Stimulated activated naive CD8-positive, alpha-beta T cell treated with anti-CD3 and anti-CD28 coated beads, Interleukin-15, Interleukin-2, amounts not matched to agents 100 ng/mL and 50 ng/mL, for 24 hours (primary cell): ENCODE results near the gene COPS4.
A peak's percentile ranks its signal among the peaks of the same experiment; 100 is the strongest.
"Not testable (repeated sequence)": the region's sequence is repeated elsewhere in the genome, so short reads cannot be mapped to it uniquely, and the experiment has no call there.

ENCODE experiments used
- H3K27ac Mint-ChIP-seq: one replicate; pipeline ENCODE4 v1.8.0; 2021; ENCODE audit warnings: mild to moderate bottlenecking, mixed read lengths
- H3K27me3 Mint-ChIP-seq: one replicate; pipeline ENCODE4 v1.8.0; 2021; ENCODE audit warnings: mixed read lengths
- H3K36me3 Mint-ChIP-seq: one replicate; pipeline ENCODE4 v1.8.0; 2021; ENCODE audit warnings: low read depth, mixed read lengths
- H3K4me1 Mint-ChIP-seq: one replicate; pipeline ENCODE4 v1.8.0; 2021; ENCODE audit warnings: low read depth, mixed read lengths
- H3K4me3 Mint-ChIP-seq: one replicate; pipeline ENCODE4 v1.8.0; 2021; ENCODE audit warnings: mild to moderate bottlenecking, mixed read lengths
- H3K9me3 Mint-ChIP-seq: one replicate; pipeline ENCODE4 v1.8.0; 2021; ENCODE audit warnings: mixed read lengths

Gene COPS4

DNA sequence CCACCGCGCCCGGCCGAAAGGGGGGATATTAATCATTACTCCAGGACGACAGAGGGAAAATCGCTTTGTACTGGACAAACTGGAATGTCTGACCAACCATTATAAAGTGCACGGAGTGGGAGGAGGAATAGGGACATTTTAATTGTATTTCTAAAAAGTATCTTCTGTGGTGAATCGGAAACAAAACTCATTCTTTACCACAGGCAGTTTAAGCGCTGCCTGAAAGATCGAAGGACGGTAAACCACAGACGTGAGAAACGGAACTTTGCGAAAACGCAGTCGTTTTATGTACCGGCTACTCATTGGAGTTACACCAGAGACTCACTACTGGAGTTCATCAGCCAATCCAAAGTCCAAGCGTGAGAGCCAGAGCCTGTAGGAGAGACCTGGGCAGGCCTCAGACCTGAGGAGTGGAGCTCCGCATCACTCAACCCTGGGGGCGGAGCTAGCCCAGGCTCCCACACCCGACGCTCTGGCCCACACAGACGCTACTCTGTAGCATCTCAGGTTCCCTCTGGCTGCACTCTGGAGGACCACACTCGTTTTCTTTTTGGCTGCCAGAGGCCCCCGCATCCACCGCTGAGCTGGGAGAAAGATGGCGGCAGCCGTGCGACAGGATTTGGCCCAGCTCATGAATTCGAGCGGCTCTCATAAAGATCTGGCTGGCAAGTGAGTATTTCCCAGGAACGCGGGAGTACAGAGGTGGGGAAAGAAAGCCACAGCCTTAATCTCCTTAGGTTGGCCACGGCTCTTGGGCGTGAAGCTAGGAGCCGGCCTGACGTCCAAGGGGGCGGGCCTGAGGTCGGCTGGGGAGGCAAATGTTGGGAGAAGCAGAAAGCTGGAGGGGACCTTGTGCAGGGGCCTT lies at the start of gene COPS4:
COPS4 (plus strand) TSS at position 554 of the 865 bp plus-strand sequence; CDS start at position 596, 42 bp downstream.
- Mint-ChIP-seq H3K27me3 (no peaks in the 10 kb centered on the region), H3K4me3 (peak within 1 kb of the TSS; percentile 98), H3K9me3 (no peaks in the 10 kb centered on the region), H3K4me1 (peaks cover 24% of the 10 kb centered on the region), H3K36me3 (no peaks in the 10 kb centered on the region), H3K27ac (peak within 1 kb of the TSS; percentile 95)

DNA sequence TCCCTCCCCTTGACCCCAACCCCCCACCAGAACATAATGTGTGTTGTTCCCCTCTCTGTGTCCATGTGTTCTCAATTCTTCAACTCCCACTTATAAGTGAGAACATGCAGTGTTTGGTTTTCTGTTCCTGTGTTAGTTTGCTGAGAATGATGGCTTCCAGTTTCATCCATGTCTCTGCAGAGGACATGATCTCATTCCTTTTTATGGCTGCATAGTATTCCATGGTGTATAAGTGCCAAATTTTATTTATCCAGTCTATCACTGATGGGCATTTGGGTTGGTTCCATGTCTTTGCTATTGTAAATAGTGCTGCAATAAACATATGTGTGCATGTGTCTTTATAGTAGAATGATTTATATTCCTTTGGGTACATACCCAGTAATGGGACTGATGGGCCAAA lies 47.5 kb upstream of the COPS4 start:
- not testable (repeated sequence) for H3K27ac Mint-ChIP-seq, H3K4me3 Mint-ChIP-seq, H3K27me3 Mint-ChIP-seq, H3K9me3 Mint-ChIP-seq
- Mint-ChIP-seq H3K36me3 (peaks cover 26% of the 10 kb centered on the region), H3K4me1 (peaks cover 37% of the 10 kb centered on the region)

DNA sequence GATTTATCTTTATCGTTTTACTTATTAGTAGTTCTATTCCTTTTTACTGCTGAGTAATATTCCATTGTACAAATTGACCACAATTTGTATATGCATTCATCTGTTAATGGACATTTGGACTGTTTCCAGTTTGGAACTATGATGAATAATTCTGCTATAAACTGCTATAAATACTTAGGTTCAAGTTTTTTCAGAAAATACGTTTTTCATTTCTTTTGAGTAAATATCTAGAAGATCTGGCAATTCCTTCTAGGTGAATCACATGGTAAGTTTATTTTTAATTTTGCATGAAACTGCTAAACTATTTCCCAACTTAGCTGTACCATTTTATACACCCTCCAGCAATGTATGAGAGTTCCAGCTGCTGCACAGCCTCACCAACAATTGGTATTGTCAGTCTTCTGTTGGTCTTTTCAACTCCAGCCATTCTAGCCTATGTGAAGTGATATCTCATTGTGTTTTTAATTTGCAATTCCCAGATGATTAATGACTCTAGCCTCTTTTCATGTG lies 46.6 kb upstream of the COPS4 start:
- Mint-ChIP-seq H3K4me3 (no peak overlapping the region), H3K9me3 (no peaks in the 10 kb centered on the region), H3K36me3 (peaks cover 24% of the 10 kb centered on the region), H3K4me1 (peaks cover 37% of the 10 kb centered on the region), H3K27me3 (no peaks in the 10 kb centered on the region), H3K27ac (no peak overlapping the region)

DNA sequence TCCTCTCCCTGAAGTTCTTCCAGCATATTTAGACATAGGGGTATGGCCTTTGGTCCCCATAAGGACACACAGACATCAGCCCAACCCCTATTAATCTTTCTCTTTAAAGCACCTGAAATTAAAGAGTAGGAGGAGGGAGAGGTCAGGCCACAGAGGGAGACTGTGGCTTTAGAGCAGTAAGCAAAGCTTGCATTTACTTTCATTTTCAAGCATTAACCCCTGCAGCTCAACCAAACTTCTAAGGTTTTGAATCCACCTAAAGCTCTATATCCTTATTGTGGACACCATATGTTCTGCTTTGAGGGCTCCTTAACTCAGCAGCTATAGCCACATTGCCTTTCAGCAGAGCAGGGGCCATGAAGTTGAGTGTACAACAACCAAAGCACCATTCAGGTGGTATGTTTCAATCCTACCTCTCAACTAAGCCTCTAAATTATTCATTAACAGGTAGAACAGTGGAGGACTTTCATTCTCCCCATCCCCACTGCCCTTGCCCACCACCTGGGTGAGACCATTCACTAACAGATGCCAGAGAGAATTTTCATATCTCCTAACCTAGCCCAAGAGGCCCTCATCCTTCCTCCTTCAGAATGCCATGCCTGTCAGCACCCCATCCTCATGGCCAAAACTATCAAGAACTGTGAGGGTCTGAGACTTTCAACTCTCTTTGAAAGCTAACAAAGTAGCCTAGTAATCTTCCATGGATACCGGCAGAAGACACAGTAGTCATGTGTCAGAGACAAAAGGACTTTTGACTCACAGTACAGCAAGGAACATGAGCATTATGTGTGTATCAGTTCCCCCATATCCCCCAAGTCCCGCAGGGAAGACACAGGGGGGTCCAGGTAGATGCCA lies 45.2 kb upstream of the COPS4 start:
- peak overlapping the region; percentile 30 for H3K4me3 Mint-ChIP-seq

DNA sequence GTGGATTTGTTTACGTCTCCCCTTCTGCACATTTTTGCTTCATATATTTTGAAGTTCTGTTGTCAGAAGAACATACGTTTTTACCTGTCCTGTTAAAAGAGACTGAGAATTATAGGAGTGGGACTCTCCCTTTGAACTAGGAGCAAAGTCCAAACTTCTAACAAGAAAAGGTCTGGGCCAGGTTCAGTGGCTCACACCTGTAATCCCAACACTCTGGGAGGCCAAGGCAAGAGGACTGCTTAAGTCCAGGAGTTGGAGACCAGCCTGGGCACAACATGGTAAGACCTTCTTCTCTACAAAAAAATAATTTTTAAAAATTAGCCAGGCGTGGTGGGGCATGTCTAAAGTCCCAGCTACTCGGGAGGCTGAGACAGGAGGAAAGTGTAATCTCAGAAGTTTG lies 40.1 kb upstream of the COPS4 start:
- H3K27me3 Mint-ChIP-seq, result no peaks in the 10 kb centered on the region
- no peak overlapping the region for H3K27ac Mint-ChIP-seq
- H3K4me3 Mint-ChIP-seq, result no peak overlapping the region
- no peaks in the 10 kb centered on the region for H3K9me3 Mint-ChIP-seq
- peaks cover 3% of the 10 kb centered on the region for H3K36me3 Mint-ChIP-seq
- H3K4me1 Mint-ChIP-seq, result peaks cover 17% of the 10 kb centered on the region

More for the DNA sequence above, 45.2 kb upstream of the COPS4 start:
- Mint-ChIP-seq H3K4me1 (peaks cover 29% of the 10 kb centered on the region), H3K27me3 (no peaks in the 10 kb centered on the region), H3K9me3 (no peaks in the 10 kb centered on the region), H3K36me3 (peaks cover 16% of the 10 kb centered on the region), H3K27ac (peak overlapping the region; percentile 58)

DNA sequence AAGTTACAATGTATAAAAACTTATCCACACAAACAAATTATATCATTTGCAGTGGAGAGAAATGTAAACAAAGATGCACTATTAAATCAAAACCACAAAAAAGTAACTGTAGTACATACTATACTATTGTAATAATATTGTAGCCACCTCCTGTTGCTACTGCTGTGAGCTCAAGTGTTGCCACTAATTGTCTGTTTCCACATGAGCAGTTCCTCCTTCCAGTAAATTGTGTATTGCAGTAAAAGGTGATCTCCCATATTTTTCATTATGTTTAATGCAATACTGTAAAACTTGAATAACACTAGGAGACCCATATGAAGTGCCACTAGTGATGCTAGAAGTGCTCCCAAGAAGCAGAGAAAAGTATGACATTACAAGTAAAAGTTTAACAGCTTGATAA lies 36.1 kb upstream of the COPS4 start:
- Mint-ChIP-seq H3K27ac (no peak overlapping the region), H3K4me1 (peaks cover 4% of the 10 kb centered on the region), H3K4me3 (no peak overlapping the region), H3K9me3 (no peaks in the 10 kb centered on the region), H3K27me3 (no peaks in the 10 kb centered on the region), H3K36me3 (peaks cover 10% of the 10 kb centered on the region)

DNA sequence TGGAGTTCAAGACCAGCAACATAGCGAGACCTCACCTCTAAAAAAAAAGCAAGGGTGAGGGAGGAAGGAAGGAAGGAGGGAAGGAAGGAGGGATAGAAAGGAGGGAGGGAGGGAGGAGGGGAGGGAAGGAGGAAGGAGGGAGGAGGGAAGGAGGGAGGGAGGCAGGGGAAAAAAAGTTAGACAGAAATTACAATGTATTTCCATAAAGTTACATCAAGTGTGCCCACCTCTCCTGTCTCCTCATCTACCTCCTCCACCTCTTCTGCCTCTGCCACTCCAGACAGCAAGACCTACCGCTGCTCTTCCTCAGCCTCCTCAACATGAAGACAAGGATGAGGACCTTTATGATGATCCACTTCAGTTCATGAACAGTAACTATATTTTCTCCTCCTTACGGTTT lies 32.7 kb upstream of the COPS4 start:
- H3K27ac Mint-ChIP-seq, result no peak overlapping the region
- peaks cover 15% of the 10 kb centered on the region for H3K4me1 Mint-ChIP-seq

DNA sequence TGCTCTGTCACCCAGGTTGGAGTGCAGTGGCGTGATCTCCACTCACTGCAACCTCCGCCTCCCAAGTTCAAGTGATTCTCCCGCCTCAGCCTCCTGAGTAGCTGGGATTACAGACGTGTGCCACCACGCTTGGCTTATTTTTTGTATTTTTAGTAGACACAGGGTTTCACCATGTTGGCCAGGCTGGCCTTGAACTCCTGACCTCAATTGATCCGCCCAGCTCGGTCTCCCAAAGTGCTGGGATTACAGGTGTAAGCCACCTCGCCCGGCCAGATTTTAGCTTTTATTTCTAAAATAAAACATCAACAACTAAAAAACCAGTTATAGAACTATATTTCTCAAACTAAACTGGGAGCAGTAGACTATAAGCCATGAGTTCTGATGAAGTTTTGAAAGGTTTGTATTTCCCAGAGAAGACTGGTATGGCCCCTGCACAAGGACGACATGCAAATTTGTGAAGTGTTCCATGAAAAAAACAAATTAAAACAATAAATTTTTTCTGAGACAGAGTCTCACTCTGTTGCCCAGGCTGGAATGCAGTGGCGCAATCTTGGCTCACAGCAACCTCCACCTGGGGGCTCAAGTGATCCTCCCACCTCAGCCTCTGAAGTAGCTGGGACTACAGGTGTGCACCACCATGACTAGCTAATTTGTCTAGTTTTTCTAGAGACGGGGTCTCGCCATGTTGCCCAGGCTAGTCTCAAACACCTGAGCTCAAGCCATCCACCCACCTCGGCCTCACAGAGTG lies 31.8 kb upstream of the COPS4 start:
- Mint-ChIP-seq H3K4me1 (peaks cover 24% of the 10 kb centered on the region), H3K36me3 (peaks cover 12% of the 10 kb centered on the region)
- H3K27ac Mint-ChIP-seq, H3K27me3 Mint-ChIP-seq, H3K9me3 Mint-ChIP-seq, H3K4me3 Mint-ChIP-seq: not testable (repeated sequence)

More for the DNA sequence above, 32.7 kb upstream of the COPS4 start:
- Mint-ChIP-seq H3K36me3 (peaks cover 12% of the 10 kb centered on the region), H3K27me3 (no peaks in the 10 kb centered on the region), H3K9me3 (no peaks in the 10 kb centered on the region), H3K4me3 (no peak overlapping the region)

DNA sequence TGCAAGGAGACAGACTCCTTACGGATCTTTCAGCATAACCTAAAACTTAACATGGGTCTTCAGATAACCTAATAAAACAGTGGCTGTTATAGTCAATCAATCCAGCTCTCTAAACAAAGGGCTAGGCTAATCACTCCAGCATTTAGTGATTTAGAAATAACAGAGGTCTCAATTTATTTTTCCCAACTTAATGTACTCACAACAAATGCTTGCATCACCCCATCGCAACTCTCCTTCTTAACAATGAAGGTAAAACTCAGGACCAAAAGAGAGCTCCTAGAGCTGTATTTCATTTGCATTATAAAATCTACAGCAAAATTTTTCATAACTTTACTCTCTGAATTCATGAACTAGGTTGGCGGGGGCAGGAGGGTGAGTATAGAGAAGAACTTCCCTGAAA lies 25.5 kb upstream of the COPS4 start:
- H3K27me3 Mint-ChIP-seq, result no peaks in the 10 kb centered on the region
- H3K36me3 Mint-ChIP-seq, result peaks cover 5% of the 10 kb centered on the region
- H3K4me3 Mint-ChIP-seq, result peak overlapping the region; percentile 99
- peak overlapping the region; percentile 93 for H3K27ac Mint-ChIP-seq
- H3K4me1 Mint-ChIP-seq, result peaks cover 61% of the 10 kb centered on the region
- no peaks in the 10 kb centered on the region for H3K9me3 Mint-ChIP-seq

DNA sequence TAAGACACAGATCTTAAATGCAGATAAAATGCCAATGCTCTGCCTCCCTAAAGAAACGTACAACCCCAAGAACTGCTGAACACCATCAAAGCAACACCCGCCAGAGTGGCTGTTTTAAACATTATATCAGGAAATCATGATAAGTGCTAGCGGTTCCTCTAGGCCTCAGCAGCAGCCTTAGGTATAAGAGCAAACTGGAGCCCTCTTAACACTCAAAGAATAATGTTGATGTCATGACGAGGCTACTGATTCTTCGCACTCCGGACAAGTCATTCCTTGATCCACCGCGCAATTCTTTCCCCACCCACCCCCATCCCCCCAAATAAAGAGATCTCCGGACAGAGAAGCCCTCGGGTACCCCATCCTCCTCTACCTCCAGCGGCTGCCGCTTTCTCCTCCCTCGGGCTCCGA lies 24.9 kb upstream of the COPS4 start:
- Mint-ChIP-seq H3K9me3 (no peaks in the 10 kb centered on the region), H3K4me3 (peak overlapping the region; percentile 99), H3K27me3 (no peaks in the 10 kb centered on the region), H3K27ac (peak overlapping the region; percentile 93), H3K4me1 (peaks cover 61% of the 10 kb centered on the region), H3K36me3 (peaks cover 5% of the 10 kb centered on the region)

DNA sequence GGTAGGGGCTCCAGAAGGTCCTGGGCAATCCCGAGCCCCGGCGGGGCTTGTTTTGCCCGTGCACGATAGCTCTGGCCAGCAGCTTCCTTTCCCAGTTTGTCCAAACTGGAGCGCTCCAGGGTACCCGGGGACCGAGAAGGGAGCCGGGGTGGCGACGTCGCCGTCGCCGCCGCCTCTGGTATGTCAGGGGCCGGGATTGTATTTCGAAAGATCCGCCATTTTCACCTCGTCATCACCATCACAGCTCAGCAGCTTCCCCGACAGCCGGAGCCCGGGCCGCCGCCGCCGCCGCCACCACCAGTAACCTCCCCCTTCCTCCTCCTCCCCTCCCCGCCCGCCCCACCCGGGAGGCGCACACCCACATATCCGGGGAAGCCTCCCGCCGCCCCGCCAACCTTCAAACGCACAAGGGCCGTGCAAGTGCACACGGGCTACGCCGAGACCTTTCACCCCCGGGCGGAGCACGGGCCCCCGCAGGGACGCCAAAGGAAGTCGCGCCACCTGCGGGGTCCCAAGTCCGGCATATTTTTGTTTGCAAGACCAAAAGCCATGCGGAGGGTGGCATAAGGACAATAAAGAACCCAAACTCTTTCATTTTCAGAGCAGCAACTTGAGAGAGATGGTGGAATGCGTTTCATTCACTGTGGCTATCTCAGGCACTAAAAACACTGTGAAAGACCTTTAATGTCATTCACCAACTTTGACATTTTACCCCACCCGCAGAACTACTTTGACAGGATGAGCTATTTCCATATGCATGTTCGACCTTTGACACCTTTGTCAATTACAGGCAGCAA lies 24.3 kb upstream of the COPS4 start, which contains the start of gene LIN54:
LIN54 (minus strand) TSS at position 302 of the 797 bp plus-strand sequence. CDS start 25,979 bp downstream, outside the sequence.
- H3K4me3 Mint-ChIP-seq, result peak within 1 kb of the TSS; percentile 99
- H3K9me3 Mint-ChIP-seq, result no peaks in the 10 kb centered on the region
- peaks cover 2% of the 10 kb centered on the region for H3K36me3 Mint-ChIP-seq
- no peaks in the 10 kb centered on the region for H3K27me3 Mint-ChIP-seq
- H3K27ac Mint-ChIP-seq, result peak within 1 kb of the TSS; percentile 93
- H3K4me1 Mint-ChIP-seq, result peaks cover 60% of the 10 kb centered on the region

DNA sequence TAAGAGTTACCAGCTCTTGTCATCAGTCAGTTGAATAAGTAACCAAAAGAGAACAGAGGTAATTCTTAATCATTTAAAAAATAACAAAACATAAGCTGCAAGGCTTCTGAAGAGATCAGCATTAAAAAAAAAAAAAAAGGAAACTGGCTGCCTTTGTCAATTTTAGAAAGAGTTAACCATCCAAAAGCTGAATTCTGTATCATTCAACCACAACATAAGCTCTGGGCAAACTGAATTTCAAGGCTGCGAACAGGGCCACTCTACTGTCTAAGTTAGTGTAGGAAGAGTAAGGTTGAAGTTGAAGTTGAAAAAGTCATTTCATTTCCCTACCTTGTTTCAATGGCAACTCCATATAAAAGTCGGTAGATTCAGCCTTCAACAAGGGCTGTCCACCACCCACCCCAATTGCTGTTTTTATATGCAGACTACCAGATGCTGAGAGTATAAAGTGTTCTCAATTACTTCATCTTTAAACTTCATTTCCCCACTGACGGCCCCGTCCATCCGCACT lies 23.2 kb upstream of the COPS4 start:
- H3K4me1 Mint-ChIP-seq, result peaks cover 52% of the 10 kb centered on the region
- H3K27me3 Mint-ChIP-seq, result no peaks in the 10 kb centered on the region
- no peaks in the 10 kb centered on the region for H3K36me3 Mint-ChIP-seq

DNA sequence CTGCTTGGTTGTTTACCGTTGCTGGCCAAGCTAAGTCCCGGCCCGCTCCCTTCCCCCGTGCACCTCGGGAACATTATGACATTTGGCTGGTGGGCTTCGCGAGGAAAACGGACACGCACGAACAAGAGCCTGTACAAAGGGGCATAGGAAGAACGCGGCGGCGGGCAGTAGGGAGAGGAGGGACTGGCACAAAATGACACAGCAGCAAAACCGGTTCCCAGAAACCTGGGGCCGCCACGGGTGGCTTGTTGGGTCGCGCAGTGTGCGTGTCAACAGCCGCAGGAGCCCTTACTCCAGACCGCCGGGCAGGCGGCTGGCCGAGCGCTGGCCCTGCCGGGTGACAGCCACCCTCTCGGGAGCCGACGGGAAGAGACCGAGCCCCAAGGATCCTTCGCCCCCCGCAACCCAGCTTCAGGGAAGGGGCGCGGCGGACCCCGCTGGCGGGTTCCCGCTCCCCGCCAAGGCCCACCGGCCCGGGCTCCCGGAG lies 22.7 kb upstream of the COPS4 start:
- H3K36me3 Mint-ChIP-seq, result no peaks in the 10 kb centered on the region
- H3K9me3 Mint-ChIP-seq, result no peaks in the 10 kb centered on the region
- no peaks in the 10 kb centered on the region for H3K27me3 Mint-ChIP-seq
- peaks cover 51% of the 10 kb centered on the region for H3K4me1 Mint-ChIP-seq
- peak overlapping the region; percentile 99 for H3K4me3 Mint-ChIP-seq
- peak overlapping the region; percentile 93 for H3K27ac Mint-ChIP-seq

More for the DNA sequence above, 23.2 kb upstream of the COPS4 start:
- peak overlapping the region; percentile 99 for H3K4me3 Mint-ChIP-seq
- H3K9me3 Mint-ChIP-seq, result no peaks in the 10 kb centered on the region
- H3K27ac Mint-ChIP-seq, result peak overlapping the region; percentile 93
